ENCODE results near the gene TEX44.

GRCh38 chr2:231605607-231606091 lies 13.0 kb downstream of the TEX44 start:
- no peak for TF ChIP-seq CTCF (IDR thresholded peaks at IDR 0.05; ENCODE audit: low read depth, low read length)
- TF ChIP-seq EZH2phosphoT487 (IDR thresholded peaks at IDR 0.05; ENCODE audit: low read depth): no peak
